ENCODE data around the gene MRPL33.

MRPL33 gene

DNA sequence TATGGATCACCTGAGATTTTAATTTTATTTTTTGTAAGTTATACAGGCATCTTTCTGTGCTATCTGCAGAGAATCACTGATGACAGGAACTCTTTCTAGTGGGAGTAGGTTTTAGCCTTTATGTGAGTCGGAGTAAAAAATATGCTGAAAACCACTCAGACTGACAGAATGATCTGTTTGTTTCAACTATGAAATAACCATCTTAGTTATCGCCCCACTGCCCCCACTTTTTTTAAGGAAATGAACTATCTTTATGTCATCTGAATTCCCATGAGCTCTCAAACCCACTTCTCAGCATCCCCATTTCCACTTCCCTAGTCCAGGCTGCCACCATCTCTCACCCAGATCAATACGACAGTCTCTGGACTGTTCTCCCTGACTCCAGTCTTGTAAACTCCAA lies 38.9 kb downstream of the MRPL33 start:
- Histone ChIP-seq H3K9me3 (ENCODE audit: control insufficient read depth, insufficient read depth, low read length) (no peaks in the 10 kb centered on the region), H3K36me3 (ENCODE audit: control insufficient read depth, insufficient read depth, low read length) (no peaks in the 10 kb centered on the region), H3K4me3 (ENCODE audit: low read depth, low read length) (no peak overlapping the region), H3K27me3 (ENCODE audit: control insufficient read depth, insufficient read depth, low read length) (no peaks in the 10 kb centered on the region), H3K9ac (ENCODE audit: low read depth, low read length) (no peak overlapping the region), H3K4me1 (ENCODE audit: control insufficient read depth, insufficient read depth, low read length) (no peaks in the 10 kb centered on the region), H3K27ac (ENCODE audit: low read depth, low read length) (no peak overlapping the region)

DNA sequence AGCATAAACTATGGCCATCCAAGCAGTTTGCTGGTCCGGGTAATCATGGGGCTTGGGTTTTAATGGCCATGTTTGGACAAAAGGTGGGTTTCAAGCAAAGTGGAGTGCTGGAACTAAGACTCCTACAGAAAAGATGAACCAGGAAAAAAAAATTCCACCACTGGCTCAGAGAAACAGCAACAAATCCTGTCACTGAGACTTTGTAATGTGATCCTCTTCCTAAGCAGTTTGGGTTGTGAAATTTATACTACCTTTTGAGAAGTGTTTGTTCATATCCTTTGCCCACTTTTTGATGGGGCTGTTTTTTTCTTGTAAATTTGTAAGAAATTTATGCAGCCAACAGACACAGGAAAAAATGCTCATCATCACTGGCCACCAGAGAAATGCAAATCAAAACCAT lies 40.2 kb downstream of the MRPL33 start:
- Histone ChIP-seq H3K4me1 (ENCODE audit: control insufficient read depth, insufficient read depth, low read length) (no peaks in the 10 kb centered on the region), H3K27ac (ENCODE audit: low read depth, low read length) (no peak overlapping the region)

DNA sequence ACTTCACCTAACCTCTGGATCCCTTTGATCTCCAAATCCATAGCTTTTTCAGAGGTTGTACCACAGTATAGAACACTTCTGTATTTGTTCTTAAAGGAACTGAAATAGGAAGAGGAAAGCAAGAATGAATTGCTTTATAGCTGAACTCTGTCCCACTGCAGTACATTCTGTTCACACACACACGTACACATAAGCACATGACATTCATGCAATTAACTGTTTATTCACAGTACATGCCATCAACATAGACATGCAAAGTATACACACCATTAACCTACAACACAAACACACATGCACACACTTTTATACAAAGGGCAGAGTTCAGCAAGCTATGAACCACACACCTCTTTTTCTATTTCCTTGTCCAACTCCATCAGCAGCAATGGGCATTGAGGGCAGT lies 43.2 kb downstream of the MRPL33 start:
- Histone ChIP-seq H3K4me1 (ENCODE audit: control insufficient read depth, insufficient read depth, low read length) (no peaks in the 10 kb centered on the region), H3K36me3 (ENCODE audit: control insufficient read depth, insufficient read depth, low read length) (no peaks in the 10 kb centered on the region), H3K27ac (ENCODE audit: low read depth, low read length) (no peak overlapping the region), H3K27me3 (ENCODE audit: control insufficient read depth, insufficient read depth, low read length) (no peaks in the 10 kb centered on the region), H3K9ac (ENCODE audit: low read depth, low read length) (no peak overlapping the region), H3K4me3 (ENCODE audit: low read depth, low read length) (no peak overlapping the region), H3K9me3 (ENCODE audit: control insufficient read depth, insufficient read depth, low read length) (no peaks in the 10 kb centered on the region)

More for the DNA sequence above, 40.2 kb downstream of the MRPL33 start:
- H3K9me3 ChIP-seq (ENCODE audit: control insufficient read depth, insufficient read depth, low read length): no peaks in the 10 kb centered on the region
- no peaks in the 10 kb centered on the region for H3K36me3 ChIP-seq (ENCODE audit: control insufficient read depth, insufficient read depth, low read length)
- no peak overlapping the region for H3K9ac ChIP-seq (ENCODE audit: low read depth, low read length)
- no peaks in the 10 kb centered on the region for H3K27me3 ChIP-seq (ENCODE audit: control insufficient read depth, insufficient read depth, low read length)
- no peak overlapping the region for H3K4me3 ChIP-seq (ENCODE audit: low read depth, low read length)

DNA sequence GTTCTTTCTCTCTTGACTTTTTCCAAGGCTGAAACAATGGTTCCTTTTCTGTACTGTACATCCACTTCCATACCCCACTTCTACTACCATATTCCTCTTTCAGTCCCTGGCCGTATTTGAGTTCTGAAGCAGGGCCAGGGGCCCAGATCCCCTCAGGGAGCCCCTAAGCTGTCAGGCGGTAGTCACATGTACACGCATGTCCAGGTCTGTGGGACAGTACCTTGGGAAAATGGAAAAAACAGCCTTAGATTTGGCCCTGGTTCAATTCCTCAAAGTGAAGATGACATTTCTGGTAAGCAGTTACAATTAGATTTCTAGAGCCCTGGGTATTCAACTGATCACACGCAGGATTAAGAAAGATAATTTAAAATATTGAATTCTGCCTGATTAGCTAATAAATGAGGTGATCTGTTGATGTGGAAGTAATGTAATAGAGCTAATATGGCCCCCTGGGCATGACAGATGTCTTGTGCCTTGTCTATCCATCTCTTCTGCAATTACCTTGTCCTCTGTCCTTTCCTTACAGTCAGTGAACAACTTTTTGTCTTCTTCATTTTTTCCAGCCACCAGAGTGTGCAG lies 44.4 kb downstream of the MRPL33 start:
- no peaks in the 10 kb centered on the region for H3K4me1 ChIP-seq (ENCODE audit: control insufficient read depth, insufficient read depth, low read length)
- no peaks in the 10 kb centered on the region for H3K9me3 ChIP-seq (ENCODE audit: control insufficient read depth, insufficient read depth, low read length)
- no peak overlapping the region for H3K27ac ChIP-seq (ENCODE audit: low read depth, low read length)
- no peak overlapping the region for H3K9ac ChIP-seq (ENCODE audit: low read depth, low read length)
- H3K4me3 ChIP-seq (ENCODE audit: low read depth, low read length): no peak overlapping the region
- H3K27me3 ChIP-seq (ENCODE audit: control insufficient read depth, insufficient read depth, low read length): no peaks in the 10 kb centered on the region
- H3K36me3 ChIP-seq (ENCODE audit: control insufficient read depth, insufficient read depth, low read length): no peaks in the 10 kb centered on the region

DNA sequence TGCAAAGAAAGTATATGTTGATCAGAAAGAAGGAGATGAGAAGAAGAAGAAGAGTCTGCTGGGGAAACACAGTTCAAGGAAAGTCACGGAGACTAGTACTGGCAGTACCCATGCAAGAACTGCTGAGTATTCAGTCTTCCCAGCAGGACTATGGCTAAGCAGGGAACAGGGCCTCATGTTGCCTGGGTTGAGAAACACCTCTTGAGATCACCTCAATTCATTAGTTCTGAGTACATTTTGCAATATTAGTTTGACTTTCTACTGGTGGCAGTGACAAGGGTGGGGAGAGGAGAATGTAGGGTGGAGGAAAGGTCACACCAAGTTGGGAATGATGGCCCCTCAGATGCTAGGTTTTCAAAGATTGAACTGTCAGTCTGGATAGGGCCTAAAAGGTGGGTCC lies 50.5 kb downstream of the MRPL33 start:
- H3K27ac ChIP-seq (ENCODE audit: low read depth, low read length): no peak overlapping the region
- H3K4me1 ChIP-seq (ENCODE audit: control insufficient read depth, insufficient read depth, low read length): no peaks in the 10 kb centered on the region
- H3K36me3 ChIP-seq (ENCODE audit: control insufficient read depth, insufficient read depth, low read length): no peaks in the 10 kb centered on the region
- no peaks in the 10 kb centered on the region for H3K27me3 ChIP-seq (ENCODE audit: control insufficient read depth, insufficient read depth, low read length)
- no peak overlapping the region for H3K4me3 ChIP-seq (ENCODE audit: low read depth, low read length)
- H3K9me3 ChIP-seq (ENCODE audit: control insufficient read depth, insufficient read depth, low read length): 0 out of 2 replicates have a peak, but pooled peaks cover 6% of the 10 kb centered on the region
- no peak overlapping the region for H3K9ac ChIP-seq (ENCODE audit: low read depth, low read length)

DNA sequence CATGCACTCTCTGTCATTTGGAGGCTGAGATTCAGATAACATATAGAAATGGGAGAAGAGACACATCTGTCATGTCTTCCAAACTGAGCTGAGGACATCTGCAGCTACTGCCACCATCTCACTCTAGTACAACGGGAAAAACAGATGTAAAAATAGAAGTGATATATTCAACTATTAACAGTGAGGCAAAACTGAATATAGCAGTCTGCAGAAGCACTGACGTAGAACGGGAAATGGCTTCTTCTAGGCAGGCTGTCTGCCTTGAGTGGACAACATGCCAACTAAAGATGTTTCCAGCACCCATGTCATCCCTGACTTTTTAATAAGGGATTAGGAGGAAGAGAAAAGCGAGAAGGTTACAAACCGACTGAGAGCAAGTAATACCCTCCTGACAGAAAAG lies 51.6 kb downstream of the MRPL33 start:
- 0 out of 2 replicates have a peak, but pooled peaks cover 6% of the 10 kb centered on the region for H3K9me3 ChIP-seq (ENCODE audit: control insufficient read depth, insufficient read depth, low read length)
- no peak overlapping the region for H3K9ac ChIP-seq (ENCODE audit: low read depth, low read length)
- no peaks in the 10 kb centered on the region for H3K4me1 ChIP-seq (ENCODE audit: control insufficient read depth, insufficient read depth, low read length)
- no peak overlapping the region for H3K27ac ChIP-seq (ENCODE audit: low read depth, low read length)
- no peaks in the 10 kb centered on the region for H3K27me3 ChIP-seq (ENCODE audit: control insufficient read depth, insufficient read depth, low read length)
- H3K4me3 ChIP-seq (ENCODE audit: low read depth, low read length): no peak overlapping the region
- H3K36me3 ChIP-seq (ENCODE audit: control insufficient read depth, insufficient read depth, low read length): no peaks in the 10 kb centered on the region

DNA sequence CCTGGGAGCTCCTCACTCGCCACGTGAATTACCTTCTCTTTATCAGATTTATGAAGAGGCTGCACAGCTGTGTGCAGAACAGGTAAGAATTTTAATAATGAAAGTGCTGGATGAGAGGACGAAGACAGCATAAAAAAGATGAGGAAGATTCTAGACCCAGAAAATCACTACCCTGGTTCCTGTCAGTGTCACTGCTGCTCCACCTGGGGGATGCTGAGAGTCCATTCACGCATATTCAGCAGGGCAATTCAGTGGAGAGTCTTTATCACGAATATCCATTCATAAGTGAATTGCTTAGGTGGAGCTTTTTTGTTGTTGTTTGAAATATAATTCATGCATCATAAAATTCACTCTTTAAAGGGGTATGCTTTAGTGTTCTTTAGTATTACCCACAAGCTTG lies 52.0 kb downstream of the MRPL33 start:
- no peaks in the 10 kb centered on the region for H3K36me3 ChIP-seq (ENCODE audit: control insufficient read depth, insufficient read depth, low read length)
- H3K4me1 ChIP-seq (ENCODE audit: control insufficient read depth, insufficient read depth, low read length): no peaks in the 10 kb centered on the region
- no peak overlapping the region for H3K4me3 ChIP-seq (ENCODE audit: low read depth, low read length)
- no peak overlapping the region for H3K9ac ChIP-seq (ENCODE audit: low read depth, low read length)
- 0 out of 2 replicates have a peak, but pooled peaks cover 6% of the 10 kb centered on the region for H3K9me3 ChIP-seq (ENCODE audit: control insufficient read depth, insufficient read depth, low read length)
- no peaks in the 10 kb centered on the region for H3K27me3 ChIP-seq (ENCODE audit: control insufficient read depth, insufficient read depth, low read length)
- no peak overlapping the region for H3K27ac ChIP-seq (ENCODE audit: low read depth, low read length)

DNA sequence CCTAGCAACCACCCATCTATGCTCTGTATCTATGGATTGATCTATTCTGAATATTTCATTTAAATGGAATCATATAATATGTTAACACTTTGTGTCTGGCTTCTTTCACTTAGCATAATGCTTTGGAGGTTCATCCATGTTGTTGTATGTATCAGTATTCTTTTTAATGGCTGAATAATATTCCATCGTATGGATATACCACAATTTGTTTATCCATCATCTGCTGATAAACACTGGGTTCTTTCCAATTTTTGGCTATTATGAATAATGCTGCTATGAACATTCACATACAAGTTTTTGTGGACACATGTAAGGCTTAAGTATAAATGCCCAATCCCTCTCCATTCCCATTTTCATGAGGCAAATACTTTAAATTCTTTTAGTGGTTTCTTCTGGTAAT lies 52.9 kb downstream of the MRPL33 start:
- H3K9ac ChIP-seq (ENCODE audit: low read depth, low read length): no peak overlapping the region
- H3K27me3 ChIP-seq (ENCODE audit: control insufficient read depth, insufficient read depth, low read length): no peaks in the 10 kb centered on the region
- no peaks in the 10 kb centered on the region for H3K36me3 ChIP-seq (ENCODE audit: control insufficient read depth, insufficient read depth, low read length)
- H3K4me3 ChIP-seq (ENCODE audit: low read depth, low read length): no peak overlapping the region
- no peaks in the 10 kb centered on the region for H3K4me1 ChIP-seq (ENCODE audit: control insufficient read depth, insufficient read depth, low read length)
- no peak overlapping the region for H3K27ac ChIP-seq (ENCODE audit: low read depth, low read length)
- 0 out of 2 replicates have a peak, but pooled peaks cover 6% of the 10 kb centered on the region for H3K9me3 ChIP-seq (ENCODE audit: control insufficient read depth, insufficient read depth, low read length)

DNA sequence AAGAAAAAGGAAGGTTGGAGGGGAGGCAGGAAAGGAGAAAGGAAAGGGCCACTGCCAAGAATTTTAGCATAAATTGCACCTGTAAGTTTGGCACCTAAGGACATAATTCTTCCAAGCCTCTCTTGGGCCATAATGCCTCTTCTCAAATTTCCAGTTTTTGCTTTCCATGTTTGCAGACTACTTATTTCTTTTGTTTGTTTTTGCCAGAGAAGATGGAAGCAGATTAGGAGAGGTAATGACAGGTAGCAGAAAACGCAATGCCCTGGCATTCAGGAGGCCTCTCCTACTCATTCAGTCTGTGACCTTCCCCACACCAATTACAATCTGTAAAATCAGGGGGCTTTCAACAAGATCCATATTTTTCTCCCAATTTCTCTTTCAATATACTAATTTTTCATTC lies 56.8 kb downstream of the MRPL33 start:
- 0 out of 2 replicates have a peak, but pooled peaks cover 6% of the 10 kb centered on the region for H3K9me3 ChIP-seq (ENCODE audit: control insufficient read depth, insufficient read depth, low read length)
- H3K27me3 ChIP-seq (ENCODE audit: control insufficient read depth, insufficient read depth, low read length): no peaks in the 10 kb centered on the region
- no peak overlapping the region for H3K27ac ChIP-seq (ENCODE audit: low read depth, low read length)
- H3K4me3 ChIP-seq (ENCODE audit: low read depth, low read length): no peak overlapping the region
- H3K4me1 ChIP-seq (ENCODE audit: control insufficient read depth, insufficient read depth, low read length): no peaks in the 10 kb centered on the region
- no peak overlapping the region for H3K9ac ChIP-seq (ENCODE audit: low read depth, low read length)
- no peaks in the 10 kb centered on the region for H3K36me3 ChIP-seq (ENCODE audit: control insufficient read depth, insufficient read depth, low read length)

Measured in HUES48 (cell line).